KG1 (cell line): Measurements from ENCODE around the gene C1orf159.
"Not testable (repeated sequence)": the region's sequence is repeated elsewhere in the genome, so short reads cannot be mapped to it uniquely, and the experiment has no call there.

ENCODE experiments used
- DNase-seq: peaks from one replicate; lab custom pipeline; 2025; lab: John Stamatoyannopoulos, UW

Gene C1orf159

GRCh38 chr1:1149416-1149815 lies 33.5 kb upstream of the C1orf159 start:
- no peak for DNase-seq

DNA sequence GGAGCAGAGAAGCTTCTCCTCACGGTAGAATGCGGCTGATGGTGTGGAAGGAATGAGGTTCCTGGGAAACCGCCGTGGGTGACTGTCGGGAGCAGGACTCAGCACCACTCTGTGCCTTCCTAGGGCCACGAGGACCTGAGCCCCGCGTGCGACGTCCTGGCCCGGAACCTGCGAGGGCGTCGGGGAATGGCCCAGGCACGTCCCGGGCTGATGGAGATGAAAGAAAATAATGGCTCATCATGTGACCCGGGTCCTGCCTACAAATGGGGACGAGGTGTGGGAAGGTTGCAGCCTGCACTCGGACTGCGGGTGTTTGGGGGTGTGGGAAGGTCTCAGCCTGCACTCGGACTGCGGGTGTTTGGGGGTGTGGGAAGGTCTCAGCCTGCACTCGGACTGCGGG lies 32.7 kb upstream of the C1orf159 start:
- DNase-seq, result no peak

GRCh38 chr1:1148061-1148460 lies 32.2 kb upstream of the C1orf159 start:
- DNase-seq, result no peak

GRCh38 chr1:1146596-1146995 lies 30.7 kb upstream of the C1orf159 start:
- no peak for DNase-seq

GRCh38 chr1:1146026-1146425 lies 30.1 kb upstream of the C1orf159 start:
- DNase-seq, result no peak

- DNase-seq, result no peak
These were observed 29.6 kb upstream of the C1orf159 start for GRCh38 chr1:1145547-1145914.

DNA sequence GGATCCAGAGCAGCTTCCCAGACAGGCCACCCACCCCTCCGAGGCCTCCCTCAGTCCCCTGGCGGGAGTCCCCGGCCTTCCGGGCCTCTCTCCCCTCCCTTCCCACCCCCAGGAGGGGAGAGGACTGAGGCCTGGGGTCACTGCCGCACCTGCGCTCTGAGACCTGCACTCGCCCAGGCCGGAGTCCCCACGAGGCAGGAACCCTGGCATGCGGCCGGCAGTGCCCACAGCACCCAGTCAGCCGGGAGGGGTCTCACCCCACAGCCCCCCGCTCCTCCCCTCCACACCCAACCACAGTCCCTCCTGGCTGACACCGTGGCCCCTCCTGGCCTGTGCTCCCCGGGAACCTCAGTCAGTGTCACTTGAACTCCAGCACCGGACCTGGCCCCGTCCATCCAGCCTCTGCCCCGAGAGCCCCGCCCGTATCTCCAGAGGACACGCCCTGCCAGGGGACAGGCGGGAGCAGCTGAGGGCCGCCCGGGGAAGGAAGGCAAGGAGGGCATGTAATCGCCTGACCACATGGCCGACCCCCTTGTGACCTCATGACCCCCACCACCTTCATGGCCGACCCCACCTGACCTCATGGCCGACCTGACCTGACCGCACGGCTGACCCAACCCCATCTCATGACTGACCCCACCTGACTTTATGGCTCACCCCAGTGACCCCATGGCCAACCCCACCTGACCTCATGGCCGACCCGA lies 29.1 kb upstream of the C1orf159 start:
- no peak for DNase-seq

DNA sequence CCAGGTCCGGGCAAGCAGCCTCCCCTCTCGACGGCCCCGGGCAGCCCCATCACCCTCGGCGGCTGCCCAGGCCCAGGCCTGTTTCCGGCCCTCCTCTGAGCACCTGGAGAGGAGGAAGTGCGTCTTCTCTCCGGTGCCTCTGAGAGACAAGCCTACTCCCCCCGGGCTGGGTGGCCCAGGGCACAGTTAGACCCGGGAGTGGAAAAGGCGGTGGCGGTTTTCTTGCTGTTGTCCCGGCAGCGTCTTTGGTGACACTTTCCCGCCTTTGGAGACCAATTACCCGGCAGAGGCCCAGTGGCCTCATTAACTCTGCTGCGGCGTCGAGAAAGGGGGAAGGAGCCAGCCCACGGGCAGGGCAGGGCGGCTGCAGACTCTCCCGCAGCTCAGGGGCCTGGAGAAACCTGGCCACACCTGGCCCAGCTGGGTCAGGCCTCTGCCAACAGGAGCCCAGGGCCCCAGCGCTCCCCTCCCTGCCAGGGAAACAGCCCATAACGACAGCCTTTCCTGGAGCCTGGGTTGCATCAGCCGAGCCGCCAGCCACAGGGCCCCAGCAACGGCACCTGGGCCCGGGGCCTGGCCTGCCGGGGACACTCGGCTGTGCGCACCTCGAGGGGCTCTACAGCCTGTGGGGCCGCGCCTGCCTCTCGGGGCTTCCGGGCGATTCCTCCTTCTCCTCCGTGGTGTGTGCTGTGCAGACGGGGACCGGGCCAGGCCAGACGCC lies 28.4 kb upstream of the C1orf159 start:
- DNase-seq, result peak; percentile 42

GRCh38 chr1:1143636-1144035 lies 27.7 kb upstream of the C1orf159 start:
- no peak for DNase-seq

GRCh38 chr1:1142844-1143243 lies 27.0 kb upstream of the C1orf159 start:
- DNase-seq, result no peak

- not testable (repeated sequence) for DNase-seq
These were observed 26.5 kb upstream of the C1orf159 start for GRCh38 chr1:1142352-1142751.

DNA sequence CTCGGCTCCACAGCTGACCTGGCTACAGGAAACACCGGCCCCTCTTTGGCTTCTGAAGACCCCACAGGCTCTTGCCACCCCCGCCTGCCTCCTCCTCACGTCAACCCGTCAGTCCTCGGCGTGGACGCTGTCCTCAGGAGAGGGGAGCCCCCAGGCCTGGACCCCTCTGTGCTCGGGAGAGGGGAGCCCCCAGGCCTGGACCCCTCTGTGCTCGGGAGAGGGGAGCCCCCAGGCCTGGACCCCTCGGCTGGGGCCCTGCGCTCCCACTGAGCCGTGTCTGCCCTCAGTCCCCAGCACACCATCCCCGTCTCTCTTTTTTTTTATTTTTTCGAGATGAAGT lies 26.0 kb upstream of the C1orf159 start:
- no peak for DNase-seq

GRCh38 chr1:1141244-1141910 lies 25.5 kb upstream of the C1orf159 start:
- DNase-seq, result no peak

- no peak for DNase-seq
These were observed 24.8 kb upstream of the C1orf159 start for GRCh38 chr1:1140673-1141072.

DNA sequence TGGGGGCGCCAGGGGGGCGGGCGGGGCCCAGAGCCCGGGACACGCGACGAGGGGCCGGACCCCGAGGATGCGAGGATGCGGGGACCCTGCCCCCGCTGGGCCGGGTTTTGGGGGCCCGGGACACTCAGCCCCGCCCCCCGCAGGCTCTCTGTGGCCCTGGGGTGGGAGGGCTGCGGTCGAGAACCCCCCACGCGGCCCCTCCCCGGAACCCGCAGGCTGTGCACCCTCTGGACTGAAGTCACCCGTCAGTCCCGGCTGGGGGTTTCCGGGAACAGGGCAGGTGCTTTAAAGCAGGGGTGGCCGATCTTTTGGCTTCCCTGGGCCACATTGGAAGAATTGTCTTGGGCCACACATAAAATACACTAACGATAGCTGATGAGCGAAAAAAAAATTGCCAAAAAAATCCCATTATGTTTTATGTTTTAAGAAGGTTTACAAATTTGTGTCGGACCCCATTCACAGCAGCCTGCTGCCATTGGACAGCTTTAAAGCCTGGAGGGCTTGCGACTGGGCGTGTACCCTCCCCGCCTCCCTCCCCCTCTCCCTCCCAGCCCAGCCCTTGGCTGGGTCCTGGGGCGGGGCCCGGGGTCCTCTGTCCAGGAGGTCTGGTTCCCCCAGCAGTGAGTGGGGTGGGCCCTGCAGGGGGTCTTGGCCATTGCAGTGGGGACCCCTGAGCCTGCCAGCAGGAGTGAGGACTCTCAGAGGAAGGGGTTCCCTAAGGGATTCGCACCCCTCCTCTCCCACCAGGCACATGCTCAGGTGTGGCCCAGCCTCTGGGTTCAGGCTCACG lies 21.6 kb upstream of the C1orf159 start:
- DNase-seq, result no peak

DNA sequence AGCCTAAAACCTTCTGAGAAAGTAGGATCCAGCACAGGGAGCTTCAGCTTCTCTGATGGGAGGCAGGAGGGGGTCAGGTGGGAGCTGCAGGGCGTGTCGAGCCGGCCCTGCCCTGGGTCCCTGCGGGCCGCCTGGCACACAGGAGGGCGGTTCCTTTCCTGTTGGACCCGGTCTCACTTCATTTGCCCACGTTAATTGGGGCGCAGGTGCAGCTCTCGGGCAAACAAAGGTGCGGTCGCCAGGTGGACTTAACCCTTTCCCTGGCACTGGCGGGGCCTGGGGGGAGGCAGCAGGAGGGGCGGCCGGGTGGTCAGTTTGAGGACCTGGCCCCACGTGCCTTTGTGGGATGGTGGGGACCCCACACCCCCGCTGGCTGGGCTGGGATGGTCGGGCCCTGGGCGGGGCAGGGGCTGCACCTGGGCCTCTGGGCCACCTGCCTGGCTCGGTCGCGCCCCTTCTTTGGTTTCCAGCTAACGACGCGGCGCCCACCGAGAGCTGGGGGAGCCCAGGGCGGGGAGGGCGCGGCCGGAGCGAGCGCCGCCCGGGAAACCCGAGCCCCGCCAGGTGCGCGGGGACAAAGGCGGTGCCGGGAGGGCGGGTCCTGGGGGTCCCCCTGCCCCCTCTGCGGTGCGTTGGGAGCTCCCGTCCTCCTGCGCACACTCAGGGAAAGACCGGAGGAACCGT lies 20.8 kb upstream of the C1orf159 start:
- DNase-seq, result no peak

DNA sequence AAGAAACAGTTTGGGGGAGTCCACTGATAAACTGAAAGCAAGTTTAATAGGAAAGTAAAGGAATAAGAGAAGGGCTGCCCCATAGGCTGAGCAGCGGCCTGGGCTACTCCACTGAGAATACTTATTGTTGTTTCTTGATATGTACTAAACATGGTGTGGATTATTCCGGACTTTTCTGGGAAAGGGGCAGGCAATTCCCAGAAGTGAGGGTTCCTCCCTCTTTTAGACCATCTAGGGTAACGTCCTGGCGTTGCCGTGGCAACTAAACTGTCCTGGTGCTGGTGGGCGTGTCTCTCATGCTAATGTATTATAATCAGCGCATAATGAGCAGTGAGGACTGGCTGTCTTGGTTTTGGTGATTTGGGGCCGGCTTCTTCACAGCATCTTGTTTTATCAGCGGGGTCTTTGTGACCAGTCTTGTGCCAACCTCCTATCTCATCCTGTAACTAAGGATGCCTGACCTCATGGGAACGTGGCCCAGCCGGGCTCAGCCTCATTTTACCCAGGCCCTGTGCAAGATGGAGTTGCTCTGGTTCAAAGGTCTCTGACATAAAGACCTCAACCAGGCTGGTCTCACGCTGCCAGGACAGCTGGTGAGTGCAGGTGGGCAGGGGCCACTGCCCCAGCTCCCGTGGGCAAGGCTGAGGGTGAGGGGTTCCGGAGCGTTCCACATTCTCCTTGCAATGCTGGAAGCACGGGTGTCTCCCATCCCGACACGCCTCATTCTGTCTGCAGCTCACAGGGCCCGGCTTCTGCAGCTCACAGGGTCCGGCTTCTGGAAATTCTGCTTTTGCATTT lies 19.6 kb upstream of the C1orf159 start:
- no peak for DNase-seq

- DNase-seq, result no peak
These were observed 18.5 kb upstream of the C1orf159 start for GRCh38 chr1:1134300-1134970.

DNA sequence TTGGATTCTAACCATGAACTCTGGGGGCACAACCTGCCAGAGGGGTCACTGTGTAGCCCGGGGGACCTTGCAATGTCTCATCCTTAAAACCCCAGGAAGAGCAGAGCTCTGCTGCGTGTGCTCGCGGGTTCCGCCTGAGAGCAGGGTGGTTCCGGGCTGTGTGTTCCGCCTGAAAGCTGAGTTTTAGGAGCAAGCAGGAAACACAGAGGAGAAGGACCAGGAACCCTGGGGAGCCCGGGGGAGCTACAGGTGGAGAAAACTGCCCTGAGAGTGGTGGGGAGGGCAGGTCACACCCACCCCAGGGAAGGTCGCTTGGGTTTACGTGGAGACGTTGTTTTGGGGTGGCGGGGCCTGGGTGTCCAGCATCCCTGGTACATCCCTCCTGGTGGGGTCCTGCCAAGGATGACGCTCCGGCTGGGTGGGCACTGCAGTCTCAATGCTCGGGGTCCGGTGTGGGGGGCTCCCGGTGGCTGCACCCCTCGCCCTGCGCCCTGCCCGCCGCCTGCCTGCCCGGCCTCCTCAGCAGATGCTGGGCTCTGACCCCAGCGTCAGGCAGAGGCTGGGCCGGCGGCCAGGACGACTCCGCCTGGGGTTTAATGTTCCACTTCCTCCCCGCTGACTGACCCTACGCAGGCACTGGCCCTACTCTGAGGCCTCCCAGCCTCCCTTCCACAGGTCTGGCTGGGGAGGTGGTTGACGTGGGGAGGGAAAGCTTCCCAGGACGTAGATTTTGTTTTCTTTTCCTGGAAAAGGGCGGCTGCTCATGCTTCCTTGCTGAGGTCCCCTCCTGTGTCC lies 17.3 kb upstream of the C1orf159 start:
- DNase-seq, result no peak
